HepG2 (cell line): ENCODE data around the gene NSFL1C. TPM values are rescaled to one million over a fixed set of nuclear protein-coding genes. Genes with fewer than 3 reads are reported as not detected.
A peak's percentile ranks its signal among the peaks of the same experiment; 100 is the strongest.

Experiments
- BRD4 ChIP-seq: sonication (generic); formaldehyde crosslinking; IDR thresholded peaks from 2 replicates; pipeline ENCODE4 v1.4.0; 2020; ENCODE audit warnings: missing genetic modification reagents
- CEBPB ChIP-seq: IDR thresholded peaks from 2 replicates; pipeline ENCODE4 v1.6.1; 2011; ENCODE audit warnings: low read depth, low read length, improper control_type of control experiment, borderline replicate concordance
- DMAP1 ChIP-seq: IDR thresholded peaks from 2 replicates; pipeline ENCODE4 v1.6.1; 2016
- GLI4 ChIP-seq: sonication (generic); formaldehyde crosslinking; IDR thresholded peaks from 2 replicates; pipeline ENCODE4 v1.5.1; 2020; ENCODE audit warnings: missing genetic modification reagents, mild to moderate bottlenecking, moderate library complexity, borderline replicate concordance
- JDP2 ChIP-seq: sonication (generic); formaldehyde crosslinking; IDR thresholded peaks from 2 replicates; pipeline ENCODE4 v1.8.1; 2022; ENCODE audit warnings: missing genetic modification reagents, borderline replicate concordance
- POLR2AphosphoS2 ChIP-seq: IDR thresholded peaks from 2 replicates; pipeline ENCODE4 v1.6.1; 2011; ENCODE audit warnings: low read depth, low read length, improper control_type of control experiment
- SIN3B ChIP-seq: fragments of 150-350 bp; IDR thresholded peaks from 2 replicates; pipeline ENCODE4 v1.6.1; 2014; ENCODE audit warnings: low read length
- TSC22D2 ChIP-seq: sonication (generic); formaldehyde crosslinking; IDR thresholded peaks from 2 replicates; pipeline ENCODE4 v1.5.1; 2020; ENCODE audit warnings: missing genetic modification reagents, mild to moderate bottlenecking, borderline replicate concordance
- ZNF546 ChIP-seq: sonication (generic); formaldehyde crosslinking; conservative IDR thresholded peaks from 2 replicates; pipeline ENCODE4 v1.8.1; 2023; ENCODE audit warnings: mild to moderate bottlenecking, missing genetic modification reagents
- ZSCAN30 ChIP-seq: sonication (generic); formaldehyde crosslinking; IDR thresholded peaks from 2 replicates; pipeline ENCODE4 v1.5.0; 2020; ENCODE audit warnings: mild to moderate bottlenecking, missing genetic modification reagents
- polyA plus RNA-seq, 8 experiments: library from polyadenylated mRNA; depleted of rRNA in 3 of 8; stranded (reverse) in 7 of 8; unstranded in 1 of 8; fragments of >200 nt; fragmentation: Illumina TruSeq in 4 of 8; extraction: Trizol in 4 of 8; gene quantifications; 2 replicates each; pipeline versions ENCODE4 v1.2.1 to v1.2.3, GENCODE V29; 2011 to 2016; ENCODE audit warnings: low read depth in 4 of 8, missing spikeins in 1 of 8, mixed read lengths in 1 of 8; ENCODE audit not compliant: insufficient read depth in 1 of 8
- total RNA-seq, 5 experiments: library from RNA; depleted of rRNA; stranded (reverse); fragments of >200 nt; fragmentation: Illumina TruSeq; extraction: Trizol; gene quantifications; 2 replicates each; pipeline ENCODE4 v1.2.3, GENCODE V29; 2016; ENCODE audit warnings: low read depth in 1 of 5
- TF ChIP-seq, protein P1 (sequence below): sonication (generic); formaldehyde crosslinking; IDR thresholded peaks from 2 replicates; pipeline ENCODE4 v1.4.0; 2020; ENCODE audit warnings: missing genetic modification reagents, borderline replicate concordance
- TF ChIP-seq, protein P2 (sequence below): sonication (generic); formaldehyde crosslinking; IDR thresholded peaks from 2 replicates; pipeline ENCODE4 v1.4.0; 2020; ENCODE audit warnings: missing genetic modification reagents
- TF ChIP-seq, protein P3 (sequence below): sonication (generic); formaldehyde crosslinking; IDR thresholded peaks from 2 replicates; pipeline ENCODE4 v1.4.0; 2020; ENCODE audit warnings: missing genetic modification reagents
- TF ChIP-seq, protein P4 (sequence below): IDR thresholded peaks from 2 replicates; pipeline ENCODE4 v1.6.1; 2018; ENCODE audit warnings: missing genetic modification reagents, mild to moderate bottlenecking, missing compliant biosample characterization
- TF ChIP-seq, protein P5 (sequence below): sonication (generic); formaldehyde crosslinking; conservative IDR thresholded peaks from 2 replicates; pipeline ENCODE4 v1.8.0; 2022; ENCODE audit warnings: missing genetic modification reagents
- TF ChIP-seq, protein P6 (sequence below): sonication (generic); formaldehyde crosslinking; IDR thresholded peaks from 2 replicates; pipeline ENCODE4 v1.4.0; 2020; ENCODE audit warnings: mild to moderate bottlenecking, missing genetic modification reagents

NSFL1C gene
- total and polyA plus RNA-seq, 2 of the 13 experiments (the other 11 are each of a cell fraction or from before 2014, with no cell fraction given): 22.9 to 62.7 TPM

DNA sequence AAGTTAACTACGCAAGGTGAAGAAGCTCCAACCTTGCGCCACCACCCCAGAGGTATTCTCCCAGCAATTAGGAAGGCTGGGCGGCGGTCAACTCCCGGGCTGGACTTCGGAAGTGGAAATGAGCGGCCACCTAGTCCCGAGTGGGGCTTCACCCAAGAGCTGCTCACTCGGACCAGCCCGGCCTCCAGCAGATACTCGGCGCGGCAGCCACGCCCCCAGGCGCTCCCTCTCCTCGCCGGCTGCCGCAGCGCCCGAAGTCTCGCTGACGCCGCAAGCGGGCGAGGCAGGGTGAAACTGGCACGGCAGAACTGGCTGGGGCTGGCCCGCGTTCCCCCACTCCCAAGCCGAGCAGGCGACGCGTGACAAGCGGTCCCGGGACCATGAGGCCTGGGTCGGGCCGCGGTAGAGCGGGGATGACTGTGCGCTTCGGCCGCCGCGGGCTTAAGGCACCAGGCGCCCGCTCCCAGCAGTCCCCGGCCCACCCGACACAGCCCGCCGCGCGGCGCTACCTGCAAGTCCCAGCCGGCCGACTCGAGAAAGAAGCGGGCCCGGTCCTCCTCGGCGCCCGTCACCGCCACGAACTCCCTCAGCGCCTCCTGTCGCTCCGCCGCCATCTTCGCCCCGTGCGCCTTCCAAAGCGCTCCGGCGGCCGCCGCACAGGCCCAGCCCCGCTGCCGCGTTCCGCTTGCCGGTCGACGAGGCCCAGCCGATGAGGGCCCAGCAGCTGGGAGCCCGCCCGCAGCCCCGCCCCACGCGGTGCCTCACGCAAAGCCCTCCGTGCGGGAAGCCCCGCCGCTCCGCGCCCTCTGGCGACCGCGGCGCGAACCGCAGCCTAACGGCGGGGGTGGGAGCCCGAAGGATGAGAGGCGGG lies at the start of gene NSFL1C (continued):
- TF ChIP-seq, protein P1, sequence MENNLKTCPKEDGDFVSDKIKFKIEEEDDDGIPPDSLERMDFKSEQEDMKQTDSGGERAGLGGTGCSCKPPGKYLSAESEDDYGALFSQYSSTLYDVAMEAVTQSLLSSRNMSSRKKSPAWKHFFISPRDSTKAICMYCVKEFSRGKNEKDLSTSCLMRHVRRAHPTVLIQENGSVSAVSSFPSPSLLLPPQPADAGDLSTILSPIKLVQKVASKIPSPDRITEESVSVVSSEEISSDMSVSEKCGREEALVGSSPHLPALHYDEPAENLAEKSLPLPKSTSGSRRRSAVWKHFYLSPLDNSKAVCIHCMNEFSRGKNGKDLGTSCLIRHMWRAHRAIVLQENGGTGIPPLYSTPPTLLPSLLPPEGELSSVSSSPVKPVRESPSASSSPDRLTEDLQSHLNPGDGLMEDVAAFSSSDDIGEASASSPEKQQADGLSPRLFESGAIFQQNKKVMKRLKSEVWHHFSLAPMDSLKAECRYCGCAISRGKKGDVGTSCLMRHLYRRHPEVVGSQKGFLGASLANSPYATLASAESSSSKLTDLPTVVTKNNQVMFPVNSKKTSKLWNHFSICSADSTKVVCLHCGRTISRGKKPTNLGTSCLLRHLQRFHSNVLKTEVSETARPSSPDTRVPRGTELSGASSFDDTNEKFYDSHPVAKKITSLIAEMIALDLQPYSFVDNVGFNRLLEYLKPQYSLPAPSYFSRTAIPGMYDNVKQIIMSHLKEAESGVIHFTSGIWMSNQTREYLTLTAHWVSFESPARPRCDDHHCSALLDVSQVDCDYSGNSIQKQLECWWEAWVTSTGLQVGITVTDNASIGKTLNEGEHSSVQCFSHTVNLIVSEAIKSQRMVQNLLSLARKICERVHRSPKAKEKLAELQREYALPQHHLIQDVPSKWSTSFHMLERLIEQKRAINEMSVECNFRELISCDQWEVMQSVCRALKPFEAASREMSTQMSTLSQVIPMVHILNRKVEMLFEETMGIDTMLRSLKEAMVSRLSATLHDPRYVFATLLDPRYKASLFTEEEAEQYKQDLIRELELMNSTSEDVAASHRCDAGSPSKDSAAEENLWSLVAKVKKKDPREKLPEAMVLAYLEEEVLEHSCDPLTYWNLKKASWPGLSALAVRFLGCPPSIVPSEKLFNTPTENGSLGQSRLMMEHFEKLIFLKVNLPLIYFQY (CRISPR knock-in tag): peak; percentile 96
- TF ChIP-seq JDP2 (CRISPR knock-in tag) (0 out of 2 replicates have a peak, but pooled peaks have one; percentile 85), TSC22D2 (CRISPR knock-in tag) (peak; percentile 98), DMAP1 (CRISPR knock-in tag) (peak; percentile 73; the same call in 1 of the 2 replicates), SIN3B (peak; percentile 97), ZNF546 (CRISPR knock-in tag) (peak; percentile 91), POLR2AphosphoS2 (peak; percentile 67; the same call in 1 of the 2 replicates), BRD4 (peak; percentile 100), GLI4 (peak; percentile 88; the same call in 1 of the 2 replicates), ZSCAN30 (CRISPR knock-in tag) (no peak), CEBPB (no peak)
- TF ChIP-seq, protein P2, sequence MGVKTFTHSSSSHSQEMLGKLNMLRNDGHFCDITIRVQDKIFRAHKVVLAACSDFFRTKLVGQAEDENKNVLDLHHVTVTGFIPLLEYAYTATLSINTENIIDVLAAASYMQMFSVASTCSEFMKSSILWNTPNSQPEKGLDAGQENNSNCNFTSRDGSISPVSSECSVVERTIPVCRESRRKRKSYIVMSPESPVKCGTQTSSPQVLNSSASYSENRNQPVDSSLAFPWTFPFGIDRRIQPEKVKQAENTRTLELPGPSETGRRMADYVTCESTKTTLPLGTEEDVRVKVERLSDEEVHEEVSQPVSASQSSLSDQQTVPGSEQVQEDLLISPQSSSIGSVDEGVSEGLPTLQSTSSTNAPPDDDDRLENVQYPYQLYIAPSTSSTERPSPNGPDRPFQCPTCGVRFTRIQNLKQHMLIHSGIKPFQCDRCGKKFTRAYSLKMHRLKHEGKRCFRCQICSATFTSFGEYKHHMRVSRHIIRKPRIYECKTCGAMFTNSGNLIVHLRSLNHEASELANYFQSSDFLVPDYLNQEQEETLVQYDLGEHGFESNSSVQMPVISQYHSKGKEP (CRISPR knock-in tag): peak; percentile 83; the same call in 1 of the 2 replicates
- TF ChIP-seq, protein P3, sequence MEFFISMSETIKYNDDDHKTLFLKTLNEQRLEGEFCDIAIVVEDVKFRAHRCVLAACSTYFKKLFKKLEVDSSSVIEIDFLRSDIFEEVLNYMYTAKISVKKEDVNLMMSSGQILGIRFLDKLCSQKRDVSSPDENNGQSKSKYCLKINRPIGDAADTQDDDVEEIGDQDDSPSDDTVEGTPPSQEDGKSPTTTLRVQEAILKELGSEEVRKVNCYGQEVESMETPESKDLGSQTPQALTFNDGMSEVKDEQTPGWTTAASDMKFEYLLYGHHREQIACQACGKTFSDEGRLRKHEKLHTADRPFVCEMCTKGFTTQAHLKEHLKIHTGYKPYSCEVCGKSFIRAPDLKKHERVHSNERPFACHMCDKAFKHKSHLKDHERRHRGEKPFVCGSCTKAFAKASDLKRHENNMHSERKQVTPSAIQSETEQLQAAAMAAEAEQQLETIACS: peak; percentile 84
- TF ChIP-seq, protein P4, sequence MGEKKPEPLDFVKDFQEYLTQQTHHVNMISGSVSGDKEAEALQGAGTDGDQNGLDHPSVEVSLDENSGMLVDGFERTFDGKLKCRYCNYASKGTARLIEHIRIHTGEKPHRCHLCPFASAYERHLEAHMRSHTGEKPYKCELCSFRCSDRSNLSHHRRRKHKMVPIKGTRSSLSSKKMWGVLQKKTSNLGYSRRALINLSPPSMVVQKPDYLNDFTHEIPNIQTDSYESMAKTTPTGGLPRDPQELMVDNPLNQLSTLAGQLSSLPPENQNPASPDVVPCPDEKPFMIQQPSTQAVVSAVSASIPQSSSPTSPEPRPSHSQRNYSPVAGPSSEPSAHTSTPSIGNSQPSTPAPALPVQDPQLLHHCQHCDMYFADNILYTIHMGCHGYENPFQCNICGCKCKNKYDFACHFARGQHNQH (CRISPR knock-in tag): peak; percentile 93
- TF ChIP-seq, protein P5, sequence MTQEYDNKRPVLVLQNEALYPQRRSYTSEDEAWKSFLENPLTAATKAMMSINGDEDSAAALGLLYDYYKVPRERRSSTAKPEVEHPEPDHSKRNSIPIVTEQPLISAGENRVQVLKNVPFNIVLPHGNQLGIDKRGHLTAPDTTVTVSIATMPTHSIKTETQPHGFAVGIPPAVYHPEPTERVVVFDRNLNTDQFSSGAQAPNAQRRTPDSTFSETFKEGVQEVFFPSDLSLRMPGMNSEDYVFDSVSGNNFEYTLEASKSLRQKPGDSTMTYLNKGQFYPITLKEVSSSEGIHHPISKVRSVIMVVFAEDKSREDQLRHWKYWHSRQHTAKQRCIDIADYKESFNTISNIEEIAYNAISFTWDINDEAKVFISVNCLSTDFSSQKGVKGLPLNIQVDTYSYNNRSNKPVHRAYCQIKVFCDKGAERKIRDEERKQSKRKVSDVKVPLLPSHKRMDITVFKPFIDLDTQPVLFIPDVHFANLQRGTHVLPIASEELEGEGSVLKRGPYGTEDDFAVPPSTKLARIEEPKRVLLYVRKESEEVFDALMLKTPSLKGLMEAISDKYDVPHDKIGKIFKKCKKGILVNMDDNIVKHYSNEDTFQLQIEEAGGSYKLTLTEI (CRISPR knock-in tag): no peak
- TF ChIP-seq, protein P6, sequence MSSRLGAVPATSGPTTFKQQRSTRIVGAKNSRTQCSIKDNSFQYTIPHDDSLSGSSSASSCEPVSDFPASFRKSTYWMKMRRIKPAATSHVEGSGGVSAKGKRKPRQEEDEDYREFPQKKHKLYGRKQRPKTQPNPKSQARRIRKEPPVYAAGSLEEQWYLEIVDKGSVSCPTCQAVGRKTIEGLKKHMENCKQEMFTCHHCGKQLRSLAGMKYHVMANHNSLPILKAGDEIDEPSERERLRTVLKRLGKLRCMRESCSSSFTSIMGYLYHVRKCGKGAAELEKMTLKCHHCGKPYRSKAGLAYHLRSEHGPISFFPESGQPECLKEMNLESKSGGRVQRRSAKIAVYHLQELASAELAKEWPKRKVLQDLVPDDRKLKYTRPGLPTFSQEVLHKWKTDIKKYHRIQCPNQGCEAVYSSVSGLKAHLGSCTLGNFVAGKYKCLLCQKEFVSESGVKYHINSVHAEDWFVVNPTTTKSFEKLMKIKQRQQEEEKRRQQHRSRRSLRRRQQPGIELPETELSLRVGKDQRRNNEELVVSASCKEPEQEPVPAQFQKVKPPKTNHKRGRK (CRISPR knock-in tag): peak; percentile 75; the same call in 1 of the 2 replicates
